Measurements from ENCODE around the gene LIMK2. TPM values are rescaled to one million over a fixed set of nuclear protein-coding genes. Genes with fewer than 3 reads are reported as not detected.

Gene LIMK2
- total and polyA plus RNA-seq, 4 donors = 6.6 to 39.2 (median 13.4) TPM

GRCh38 chr22:31300896-31301295 is 88.8 kb downstream of the LIMK2 start:
- Histone ChIP-seq H3K27ac (ENCODE audit: low read depth in 1 of 2, low read length in 2 of 2) (no peak overlapping the region), H3K27me3 (ENCODE audit: control insufficient read depth in 4 of 4, insufficient read depth in 4 of 4, low read length in 3 of 4) (no peaks in the 10 kb centered on the region), H3K4me1 (ENCODE audit: control insufficient read depth in 4 of 4, insufficient read depth in 4 of 4, low read length in 3 of 4) (peaks cover 0 to 7% (median 3%) of the 10 kb centered on the region in 4 donors), H3K9me3 (ENCODE audit: control insufficient read depth in 4 of 4, low read length in 3 of 4) (no peaks in the 10 kb centered on the region), H3K4me3 (ENCODE audit: low read depth in 1 of 3, low read length in 3 of 3) (no peak overlapping the region), H3K9ac (ENCODE audit: low read depth in 1 of 2, low read length in 2 of 2) (no peak overlapping the region), H3K36me3 (ENCODE audit: control insufficient read depth in 4 of 4, insufficient read depth in 3 of 4, low read depth in 1 of 4, low read length in 3 of 4) (no peaks in the 10 kb centered on the region)
- WGBS = 31% methylated on average over 3 of the region's 3 CpGs
- no peak for DNase-seq (ENCODE audit: low spot score)
- no peak for TF ChIP-seq JUND (IDR thresholded peaks at IDR 0.05)
- peak; percentile 72 for TF ChIP-seq NR2F2 (IDR thresholded peaks at IDR 0.05)
- peak; percentile 36 to 58 for TF ChIP-seq RXRA (IDR thresholded peaks at IDR 0.05)
- TF ChIP-seq FOXA2 (IDR thresholded peaks at IDR 0.05) = no peak
- peak; percentile 25 to 40 for TF ChIP-seq HNF4A (conservative IDR thresholded peaks at IDR 0.05)
- no peak for TF ChIP-seq CTCF (IDR thresholded peaks at IDR 0.05; ENCODE audit: low read depth, low read length, missing input control)
- peak; percentile 47 for TF ChIP-seq SP1 (IDR thresholded peaks at IDR 0.05)
- no peak for TF ChIP-seq YY1 (IDR thresholded peaks at IDR 0.05)

- TF ChIP-seq TAF1 (conservative IDR thresholded peaks at IDR 0.05) (no peak), GABPA (IDR thresholded peaks at IDR 0.05 in 1 of 2, conservative IDR thresholded peaks at IDR 0.05 in 1 of 2) (no peak), HNF4G (IDR thresholded peaks at IDR 0.05) (no peak), RXRA (IDR thresholded peaks at IDR 0.05) (no peak), RAD21 (IDR thresholded peaks at IDR 0.05) (no peak), FOXA1 (IDR thresholded peaks at IDR 0.05) (no peak), ATF3 (IDR thresholded peaks at IDR 0.05) (no peak)
- H3K4me3 ChIP-seq (ENCODE audit: low read depth in 1 of 3, low read length in 3 of 3) = no peak overlapping the region
- peaks cover 0 to 6% (median 2%) of the 10 kb centered on the region in 4 donors for H3K4me1 ChIP-seq (ENCODE audit: control insufficient read depth in 4 of 4, insufficient read depth in 4 of 4, low read length in 3 of 4)
- H3K27me3 ChIP-seq (ENCODE audit: control insufficient read depth in 4 of 4, insufficient read depth in 4 of 4, low read length in 3 of 4) = no peaks in the 10 kb centered on the region
- H3K27ac ChIP-seq (ENCODE audit: low read depth in 1 of 2, low read length in 2 of 2) = no peak overlapping the region
- H3K9me3 ChIP-seq (ENCODE audit: control insufficient read depth in 4 of 4, low read length in 3 of 4) = no peaks in the 10 kb centered on the region
- H3K9ac ChIP-seq (ENCODE audit: low read depth in 1 of 2, low read length in 2 of 2) = no peak overlapping the region
- no peaks in the 10 kb centered on the region for H3K36me3 ChIP-seq (ENCODE audit: control insufficient read depth in 4 of 4, insufficient read depth in 3 of 4, low read depth in 1 of 4, low read length in 3 of 4)
- no peak for DNase-seq (ENCODE audit: low spot score)
Measured at GRCh38 chr22:31302006-31302405, 89.9 kb downstream of the LIMK2 start.

GRCh38 chr22:31302537-31302936 is 90.4 kb downstream of the LIMK2 start:
- TF ChIP-seq FOXA2 (IDR thresholded peaks at IDR 0.05) (no peak), NR2F2 (IDR thresholded peaks at IDR 0.05) (no peak), EGR1 (IDR thresholded peaks at IDR 0.05; ENCODE audit: low read depth in 2 of 2) (no peak), ATF3 (IDR thresholded peaks at IDR 0.05) (no peak), ZBTB33 (IDR thresholded peaks at IDR 0.05) (no peak), RXRA (IDR thresholded peaks at IDR 0.05) (no peak), HNF4A (conservative IDR thresholded peaks at IDR 0.05) (no peak), TAF1 (conservative IDR thresholded peaks at IDR 0.05) (no peak), GABPA (IDR thresholded peaks at IDR 0.05 in 1 of 2, conservative IDR thresholded peaks at IDR 0.05 in 1 of 2) (no peak), REST (IDR thresholded peaks at IDR 0.05) (no peak), YY1 (IDR thresholded peaks at IDR 0.05) (no peak), HNF4G (IDR thresholded peaks at IDR 0.05) (no peak), SP1 (IDR thresholded peaks at IDR 0.05) (no peak), FOXA1 (IDR thresholded peaks at IDR 0.05) (no peak), JUND (IDR thresholded peaks at IDR 0.05) (no peak)
- Histone ChIP-seq H3K4me3 (ENCODE audit: low read depth in 1 of 3, low read length in 3 of 3) (no peak overlapping the region), H3K9ac (ENCODE audit: low read depth in 1 of 2, low read length in 2 of 2) (no peak overlapping the region), H3K4me1 (ENCODE audit: control insufficient read depth in 4 of 4, insufficient read depth in 4 of 4, low read length in 3 of 4) (peaks cover 0 to 6% (median 2%) of the 10 kb centered on the region in 4 donors), H3K27me3 (ENCODE audit: control insufficient read depth in 4 of 4, insufficient read depth in 4 of 4, low read length in 3 of 4) (no peaks in the 10 kb centered on the region), H3K36me3 (ENCODE audit: control insufficient read depth in 4 of 4, insufficient read depth in 3 of 4, low read depth in 1 of 4, low read length in 3 of 4) (no peaks in the 10 kb centered on the region), H3K27ac (ENCODE audit: low read depth in 1 of 2, low read length in 2 of 2) (no peak overlapping the region), H3K9me3 (ENCODE audit: control insufficient read depth in 4 of 4, low read length in 3 of 4) (no peaks in the 10 kb centered on the region)
- no peak for DNase-seq (ENCODE audit: low spot score)
- WGBS = 96% methylated on average over 3 of the region's 3 CpGs

Measured in liver (tissue), 9 donors.